SK-N-SH (cell line): ENCODE results near the gene ARAP2. TPM values are rescaled to one million over a fixed set of nuclear protein-coding genes. Genes with fewer than 3 reads are reported as not detected.

Source experiments
- CTCF ChIA-PET: fragments of 300-600, 350-600 bp; formaldehyde crosslinking; extraction: SDS; loops from one replicate; lab custom pipeline; 2021; lab: Yijun Ruan, JAX
- POLR2A ChIA-PET: fragments of 350-600 bp; sonication (Branson Sonifier 250); formaldehyde crosslinking; extraction: SDS; loops from one replicate; lab custom pipeline; 2020; ENCODE audit warnings: antibody characterized with exemption, inconsistent platforms; lab: Yijun Ruan, JAX
- DNase-seq: peaks from one replicate; pipeline ENCODE4 v3.0.0; 2012
- H2AFZ ChIP-seq: fragments of 200-600 bp; sonication (generic); 2 replicates; pipeline ENCODE4 v1.8.1; 2016; ENCODE audit warnings: antibody characterized with exemption, mild to moderate bottlenecking, low read depth
- H3F3A ChIP-seq: fragments of 200-600 bp; sonication (generic); replicated peaks from 2 replicates; pipeline ENCODE3; 2016; ENCODE audit warnings: antibody characterized with exemption, mild to moderate bottlenecking; ENCODE audit not compliant: insufficient read depth
- H3K27ac ChIP-seq, 2 experiments: fragments of 200-500 bp in 1 of 2; fragments of 200-600 bp in 1 of 2; sonication (Bioruptor generic) in 1 of 2; sonication (generic), shearing (Covaris generic) in 1 of 2; 2 replicates each; pipeline versions ENCODE4 v1.5.1 to v1.6.1; 2014 to 2016; ENCODE audit warnings: low read depth in 2 of 2, inconsistent platforms in 1 of 2, low read length in 1 of 2, mild to moderate bottlenecking in 1 of 2, mixed read lengths in 1 of 2
- H3K27me3 ChIP-seq: fragments of 200-600 bp; sonication (generic), shearing (Covaris generic); 2 replicates; pipeline ENCODE4 v1.6.1; 2016; ENCODE audit warnings: mixed run types; ENCODE audit not compliant: insufficient read depth
- H3K36me3 ChIP-seq, 2 experiments: fragments of 200-500 bp in 1 of 2; fragments of 200-600 bp in 1 of 2; sonication (Bioruptor generic) in 1 of 2; sonication (generic) in 1 of 2; replicated peaks in 1 of 2; 2 replicates each; pipeline versions ENCODE3 to v1.5.1; 2014 to 2016; ENCODE audit warnings: low read length in 1 of 2, mild to moderate bottlenecking in 1 of 2; ENCODE audit not compliant: insufficient read depth in 2 of 2, control insufficient read depth in 1 of 2
- H3K4me1 ChIP-seq, 2 experiments: fragments of 200-500 bp in 1 of 2; fragments of 200-600 bp in 1 of 2; sonication (Bioruptor generic) in 1 of 2; sonication (generic), shearing (Covaris generic) in 1 of 2; 2 replicates each; pipeline versions ENCODE4 v1.5.1 to v1.6.1; 2014 to 2016; ENCODE audit warnings: low read depth in 1 of 2, low read length in 1 of 2, mixed run types in 1 of 2; ENCODE audit not compliant: insufficient read depth in 2 of 2, control insufficient read depth in 1 of 2
- H3K4me2 ChIP-seq: fragments of 200-600 bp; sonication (generic), shearing (Covaris generic); 2 replicates; pipeline ENCODE4 v1.6.1; 2017; ENCODE audit warnings: mixed run types
- H3K4me3 ChIP-seq, 2 experiments: fragments of 200-500 bp in 1 of 2; fragments of 200-600 bp in 1 of 2; sonication (Bioruptor generic) in 1 of 2; sonication (generic), shearing (Covaris generic) in 1 of 2; 2 replicates each; pipeline versions ENCODE4 v1.5.1 to v1.8.1; 2014 to 2016; ENCODE audit warnings: low read depth in 2 of 2, inconsistent platforms in 1 of 2, low read length in 1 of 2, mild to moderate bottlenecking in 1 of 2, mixed read lengths in 1 of 2, moderate library complexity in 1 of 2
- H3K79me2 ChIP-seq: fragments of 200-600 bp; sonication (generic); 2 replicates; pipeline ENCODE4 v1.8.1; 2017; ENCODE audit warnings: mild to moderate bottlenecking; ENCODE audit not compliant: insufficient read depth
- H3K9ac ChIP-seq: fragments of 200-600 bp; sonication (generic); 2 replicates; pipeline ENCODE4 v1.6.1; 2017; ENCODE audit warnings: mixed run types
- H3K9me2 ChIP-seq: fragments of 200-600 bp; sonication (generic); 2 replicates; pipeline ENCODE4 v1.6.1; 2017; ENCODE audit warnings: mixed run types
- H3K9me3 ChIP-seq: fragments of 200-600 bp; sonication (generic); 2 replicates; pipeline ENCODE4 v1.6.1; 2017; ENCODE audit warnings: mixed run types, mild to moderate bottlenecking, moderate library complexity
- H4K20me1 ChIP-seq: fragments of 200-600 bp; sonication (generic); 2 replicates; pipeline ENCODE4 v1.6.1; 2017; ENCODE audit warnings: mild to moderate bottlenecking, mixed run types; ENCODE audit not compliant: insufficient read depth
- CHD2 ChIP-seq: fragments of 150-350 bp; IDR thresholded peaks from 2 replicates; pipeline ENCODE4 v1.6.1; 2018; ENCODE audit warnings: low read length; ENCODE audit not compliant: partially characterized antibody
- EP300 ChIP-seq, 2 experiments: IDR thresholded peaks; 2 replicates each; pipeline versions ENCODE4 v1.4.0 to v1.6.1; 2012; ENCODE audit warnings: borderline replicate concordance in 1 of 2, low read depth in 1 of 2, low read length in 1 of 2
- EZH2phosphoT487 ChIP-seq: fragments of 200-600 bp; sonication (generic); IDR thresholded peaks from 2 replicates; pipeline ENCODE4 v1.6.1; 2017; ENCODE audit warnings: low read depth, mixed run types, mild to moderate bottlenecking, antibody characterized with exemption, moderate library complexity, borderline replicate concordance
- FOSL2 ChIP-seq: IDR thresholded peaks from 2 replicates; pipeline ENCODE4 v1.4.0; 2012; ENCODE audit warnings: low read depth, mild to moderate bottlenecking, moderate library complexity, borderline replicate concordance
- FOXJ3 ChIP-seq: sonication (generic); formaldehyde crosslinking; IDR thresholded peaks from 2 replicates; pipeline ENCODE4 v1.5.1; 2020; ENCODE audit warnings: mild to moderate bottlenecking, missing genetic modification reagents
- MAX ChIP-seq: IDR thresholded peaks from 2 replicates; pipeline ENCODE4 v1.4.0; 2012; ENCODE audit warnings: low read depth
- MXI1 ChIP-seq: IDR thresholded peaks from 2 replicates; pipeline ENCODE4 v1.6.1; 2012; ENCODE audit warnings: mild to moderate bottlenecking, low read depth, low read length, improper control_type of control experiment
- NRF1 ChIP-seq: IDR thresholded peaks from 2 replicates; pipeline ENCODE4 v1.6.1; 2012; ENCODE audit warnings: low read depth, mild to moderate bottlenecking, low read length
- PBX3 ChIP-seq: IDR thresholded peaks from 2 replicates; pipeline ENCODE4; 2012
- RAD21 ChIP-seq: IDR thresholded peaks from 2 replicates; pipeline ENCODE4 v1.6.1; 2012; ENCODE audit warnings: mild to moderate bottlenecking, low read length
- SIN3A ChIP-seq: IDR thresholded peaks from 2 replicates; pipeline ENCODE4 v1.6.1; 2012; ENCODE audit warnings: low read depth, mild to moderate bottlenecking, low read length, moderate library complexity, borderline replicate concordance
- TAF1 ChIP-seq: IDR thresholded peaks from 2 replicates; pipeline ENCODE4 v1.6.1; 2012; ENCODE audit warnings: low read depth, mild to moderate bottlenecking, low read length, moderate library complexity, borderline replicate concordance
- TCF12 ChIP-seq: IDR thresholded peaks from 2 replicates; pipeline ENCODE4 v1.4.0; 2012
- WGBS: methylation state at CpG from one replicate; pipeline ENCODE4 v1.1.6; 2017; ENCODE audit warnings: low lambda C conversion rate; 5-methylcytosine and 5-hydroxymethylcytosine counted together
- polyA plus RNA-seq, 3 experiments: library from polyadenylated mRNA; depleted of rRNA; stranded (reverse); fragments of >200 nt; gene quantifications; 2 replicates each; pipeline ENCODE4 v1.2.3, GENCODE V29; 2012

ARAP2 gene
- polyA plus RNA-seq, 1 of the 3 experiments (the other 2 are of a cell fraction), result not detected

GRCh38 chr4:36046026-36046425 lies 198.3 kb downstream of the ARAP2 start:
- Histone ChIP-seq H3K36me3 (no peaks in the 10 kb centered on the region), H3K9me2 (no peaks in the 10 kb centered on the region; the same call in 1 of the 2 replicates), H3K9ac (no peak overlapping the region), H3K27ac (no peak overlapping the region), H3F3A (no peaks in the 10 kb centered on the region), H3K27me3 (no peaks in the 10 kb centered on the region), H2AFZ (no peak overlapping the region), H3K9me3 (no peaks in the 10 kb centered on the region), H3K4me1 (no peaks in the 10 kb centered on the region), H3K4me2 (no peak overlapping the region), H3K79me2 (no peaks in the 10 kb centered on the region), H3K4me3 (no peak overlapping the region), H4K20me1 (no peaks in the 10 kb centered on the region)
- ChIA-PET POLR2A (no interaction called here), CTCF (no interaction called here)
- no peak for TF ChIP-seq EP300 (IDR thresholded peaks at IDR 0.05; ENCODE audit: borderline replicate concordance in 1 of 2, low read depth in 1 of 2, low read length in 1 of 2)
- TF ChIP-seq PBX3, result no peak
- no peak for TF ChIP-seq FOSL2
- no peak for DNase-seq

GRCh38 chr4:36043901-36044300 lies 200.4 kb downstream of the ARAP2 start:
- POLR2A ChIA-PET, result no interaction called here
- no peaks in the 10 kb centered on the region for H3K27me3 ChIP-seq
- H3K9ac ChIP-seq, result no peak overlapping the region
- H3K79me2 ChIP-seq, result no peaks in the 10 kb centered on the region
- TF ChIP-seq PBX3 (no peak), RAD21 (no peak), MAX (no peak), MXI1 (no peak), SIN3A (no peak), NRF1 (no peak), TCF12 (no peak), CHD2 (no peak), EZH2phosphoT487 (no peak), EP300 (IDR thresholded peaks at IDR 0.05; ENCODE audit: borderline replicate concordance in 1 of 2, low read depth in 1 of 2, low read length in 1 of 2) (no peak), FOXJ3 (CRISPR knock-in tag) (no peak), TAF1 (no peak)
- no peaks in the 10 kb centered on the region for H3K9me3 ChIP-seq
- no peak overlapping the region for H3K4me3 ChIP-seq
- no peaks in the 10 kb centered on the region for H3K4me1 ChIP-seq
- DNase-seq, result no peak
- H3K36me3 ChIP-seq, result no peaks in the 10 kb centered on the region
- H3K4me2 ChIP-seq, result no peak overlapping the region
- H4K20me1 ChIP-seq, result no peaks in the 10 kb centered on the region
- WGBS, result 11% methylated on average over 6 of the region's 6 CpGs
- no peak overlapping the region for H2AFZ ChIP-seq
- no peaks in the 10 kb centered on the region; the same call in 1 of the 2 replicates for H3K9me2 ChIP-seq
- CTCF ChIA-PET, result no interaction called here
- H3F3A ChIP-seq, result no peaks in the 10 kb centered on the region
- H3K27ac ChIP-seq, result no peak overlapping the region
